Stimulated activated CD8-positive, alpha-beta memory T cell treated with anti-CD3 and anti-CD28 coated beads, Interleukin-4, amount 100 ng/mL, for 48 hours (primary cell): ENCODE data around the gene EXOC7.

Source experiments
- DNase-seq: peaks from one replicate; pipeline ENCODE4 v3.0.0-alpha.2; 2020

Gene EXOC7

DNA sequence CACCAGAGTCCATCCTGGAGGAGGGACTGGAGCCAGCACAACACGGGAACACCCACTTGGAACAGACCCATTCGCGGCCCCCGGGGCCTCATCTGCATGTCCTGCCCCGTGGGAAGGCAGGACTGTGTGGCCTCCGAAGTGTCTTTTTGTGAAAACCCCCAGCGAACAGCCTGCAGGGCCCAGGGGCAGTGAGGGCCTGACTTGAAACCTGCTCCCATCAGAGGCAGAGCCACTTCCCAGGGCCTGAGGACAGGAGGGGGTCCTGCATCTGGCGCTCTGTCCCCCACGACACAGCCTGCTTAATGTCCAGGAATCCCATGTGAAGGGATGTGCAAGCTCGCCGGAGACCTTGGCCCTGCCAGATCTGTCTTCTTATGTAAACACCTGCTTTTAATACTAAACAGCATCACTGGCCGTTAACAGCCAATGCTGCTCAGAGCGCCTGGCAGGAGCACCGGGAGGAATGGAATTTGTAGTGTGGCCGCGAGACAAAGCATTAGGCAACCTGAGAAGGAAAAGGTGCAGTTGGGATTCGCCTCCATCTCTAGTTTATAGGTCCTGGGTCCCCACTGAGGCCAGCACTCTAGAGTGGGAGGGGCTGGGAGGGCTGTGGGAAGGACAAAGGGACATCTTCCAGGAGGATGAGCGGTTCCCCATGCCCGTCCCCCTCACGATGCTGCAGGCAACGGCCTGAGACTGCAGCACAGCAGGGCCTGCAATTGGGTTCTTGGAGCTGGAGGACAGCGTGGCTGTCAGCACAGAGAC is 66.9 kb downstream of the EXOC7 start:
- DNase-seq, result no peak

DNA sequence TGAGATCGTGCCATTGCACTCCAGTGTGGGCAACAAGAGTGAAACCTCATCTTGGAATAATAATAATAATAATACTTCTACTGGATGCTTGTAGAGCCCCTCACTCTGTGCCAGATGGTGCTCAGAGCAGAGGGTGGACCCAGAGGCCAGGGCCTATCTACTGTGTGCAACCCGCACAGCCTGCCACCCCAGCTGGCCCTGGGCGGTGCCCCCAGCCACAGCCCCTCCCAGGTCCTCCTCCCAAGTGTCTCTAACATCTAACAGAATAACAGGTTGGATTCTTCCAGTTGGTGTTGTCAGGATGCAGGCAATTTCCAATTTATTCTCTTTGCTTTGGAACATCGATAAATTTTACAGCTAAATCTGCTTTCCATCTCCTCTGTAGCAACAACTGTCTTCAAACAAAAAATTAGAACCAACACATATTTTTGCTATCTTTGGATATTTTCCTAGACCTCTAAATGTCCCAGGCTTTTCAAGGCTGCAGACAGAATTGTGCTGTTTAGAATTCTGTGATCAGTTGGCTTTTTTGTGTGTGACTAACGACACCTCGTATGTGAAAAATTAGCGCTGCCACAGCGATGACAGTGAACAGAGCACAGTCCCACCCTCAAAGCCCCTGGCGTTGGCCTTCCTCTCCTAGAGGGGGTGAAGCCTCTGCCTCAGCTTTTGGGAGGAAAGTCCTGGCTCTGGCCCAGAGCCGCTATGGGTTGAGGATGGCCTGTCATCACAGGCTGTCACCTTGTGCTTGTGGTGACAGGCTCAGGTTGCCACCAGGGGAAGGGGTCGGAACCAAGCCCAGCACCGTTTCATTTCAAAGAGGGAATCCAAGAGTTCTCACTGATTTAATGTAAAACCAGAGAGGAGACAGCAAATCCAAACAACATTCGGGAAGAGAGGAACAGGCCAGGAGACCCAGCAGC is 68.9 kb downstream of the EXOC7 start:
- DNase-seq, result no peak

DNA sequence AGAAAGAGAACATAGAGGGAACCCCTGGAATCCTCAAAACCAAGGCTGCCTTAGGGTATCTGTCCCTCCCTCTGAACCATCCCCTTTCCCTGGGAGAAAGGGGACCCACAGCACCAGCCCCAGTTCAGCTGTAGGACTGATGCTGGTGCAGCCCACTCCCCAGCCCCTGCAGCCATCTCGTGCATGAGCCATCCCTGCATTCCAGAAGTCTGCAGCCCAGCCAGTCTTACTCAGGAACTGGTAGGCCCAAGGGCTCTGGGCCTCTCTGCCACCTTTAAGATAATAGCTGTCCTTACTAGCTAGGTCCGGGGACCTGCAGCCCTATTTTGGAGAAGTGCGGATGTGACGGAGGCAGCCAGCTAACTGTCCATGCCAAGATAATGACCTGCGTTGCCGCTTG is 70.4 kb downstream of the EXOC7 start:
- DNase-seq, result no peak

DNA sequence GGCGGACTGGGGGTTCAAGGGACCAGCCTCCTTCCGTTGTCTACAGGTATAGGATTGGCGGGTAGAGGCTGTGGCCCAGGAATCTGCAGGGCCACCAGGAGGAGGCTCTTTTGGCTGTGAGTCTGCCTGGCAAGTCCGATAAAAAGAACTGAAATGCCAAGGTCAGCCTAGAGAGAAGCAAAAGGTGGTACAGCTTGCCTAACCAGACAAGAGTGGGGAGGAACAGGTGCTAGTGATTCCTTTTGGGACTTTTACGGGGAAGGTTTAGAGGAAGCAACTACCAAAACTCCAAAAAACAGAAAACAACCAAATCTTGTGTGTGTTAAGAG is 70.8 kb downstream of the EXOC7 start:
- no peak for DNase-seq

DNA sequence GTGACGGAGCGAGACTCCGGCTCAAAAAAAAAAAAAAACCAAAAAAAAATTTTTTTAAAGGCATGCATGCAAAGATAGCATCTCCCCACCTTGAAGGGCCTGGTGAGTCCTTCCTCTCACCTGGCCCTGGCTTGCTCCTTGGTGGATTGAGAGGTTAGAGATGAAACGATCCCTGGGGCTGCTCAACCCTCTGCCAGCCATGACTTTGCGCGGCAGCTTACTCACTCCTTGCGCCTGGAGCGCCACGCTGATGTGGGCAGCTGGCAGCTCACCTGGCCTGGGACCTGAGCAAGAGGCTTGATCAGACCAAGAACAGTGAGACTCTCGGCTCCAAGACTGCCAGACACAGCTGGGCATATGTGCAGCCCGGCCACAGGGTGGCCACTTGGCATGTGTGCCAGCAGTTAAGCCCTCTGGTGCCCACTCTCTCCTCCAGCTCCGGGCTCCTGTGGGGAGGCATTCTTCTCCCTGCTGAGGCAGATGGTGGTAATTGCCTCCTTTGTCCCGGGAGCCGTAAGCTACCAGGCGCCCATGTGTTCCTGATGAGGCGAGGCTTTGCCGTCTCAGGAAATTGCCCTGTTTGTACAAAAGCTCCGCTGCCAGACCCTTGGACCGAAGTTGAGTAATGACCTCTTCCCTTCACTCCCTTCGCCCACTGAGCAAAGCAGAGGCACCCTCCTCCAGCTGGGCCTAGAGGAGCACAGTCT is 71.4 kb downstream of the EXOC7 start:
- no peak for DNase-seq
